Mononuclear cell (primary cell): ENCODE data around the gene AAR2. TPM values are rescaled to one million over a fixed set of nuclear protein-coding genes. Genes with fewer than 3 reads are reported as not detected.

ENCODE experiments used
- H3K27me3 ChIP-seq: 2 replicates; pipeline ENCODE4 v1.6.0; 2011; ENCODE audit warnings: low read length, control low read depth; ENCODE audit not compliant: insufficient read depth
- H3K4me1 ChIP-seq: 2 replicates; pipeline ENCODE4 v1.5.1; 2011; ENCODE audit warnings: mild to moderate bottlenecking, low read length, control low read depth; ENCODE audit not compliant: insufficient read depth
- H3K4me3 ChIP-seq: 2 replicates; pipeline ENCODE4 v1.5.1; 2011; ENCODE audit warnings: mild to moderate bottlenecking, low read length, moderate library complexity
- H3K9me3 ChIP-seq: 2 replicates; pipeline ENCODE4 v1.5.1; 2011; ENCODE audit warnings: low read depth, mild to moderate bottlenecking, control low read depth, low read length
- total RNA-seq: library from RNA; depleted of rRNA; stranded (reverse); fragments of >200 nt; gene quantifications from one replicate; pipeline ENCODE4 v1.2.3, GENCODE V29; 2012

The AAR2 gene
- total RNA-seq, 1 donor = 34.2 TPM

GRCh38 chr20:36238153-36238552, 1.9 kb downstream of the AAR2 start:
- Histone ChIP-seq H3K9me3 (no peaks in the 10 kb centered on the region), H3K4me1 (peaks cover 26% of the 10 kb centered on the region), H3K4me3 (no peak overlapping the region), H3K27me3 (no peaks in the 10 kb centered on the region)

- Histone ChIP-seq H3K4me1 (peaks cover 26% of the 10 kb centered on the region), H3K4me3 (no peak overlapping the region), H3K9me3 (no peaks in the 10 kb centered on the region), H3K27me3 (no peaks in the 10 kb centered on the region)
These were observed 2.5 kb downstream of the AAR2 start for GRCh38 chr20:36238760-36239159.

GRCh38 chr20:36240076-36240475, 3.8 kb downstream of the AAR2 start:
- no peak overlapping the region for H3K4me3 ChIP-seq
- H3K27me3 ChIP-seq = no peaks in the 10 kb centered on the region
- no peaks in the 10 kb centered on the region for H3K9me3 ChIP-seq
- peaks cover 26% of the 10 kb centered on the region for H3K4me1 ChIP-seq

- Histone ChIP-seq H3K4me1 (peaks cover 20% of the 10 kb centered on the region), H3K27me3 (no peaks in the 10 kb centered on the region), H3K9me3 (no peaks in the 10 kb centered on the region), H3K4me3 (no peak overlapping the region)
These were observed 5.4 kb downstream of the AAR2 start for GRCh38 chr20:36241678-36242077.

GRCh38 chr20:36243726-36244125, 7.4 kb downstream of the AAR2 start:
- Histone ChIP-seq H3K4me3 (no peak overlapping the region), H3K4me1 (no peaks in the 10 kb centered on the region), H3K9me3 (no peaks in the 10 kb centered on the region), H3K27me3 (no peaks in the 10 kb centered on the region)

GRCh38 chr20:36246401-36246800, 10.1 kb downstream of the AAR2 start:
- H3K4me1 ChIP-seq = no peaks in the 10 kb centered on the region
- no peaks in the 10 kb centered on the region for H3K9me3 ChIP-seq
- H3K4me3 ChIP-seq = no peak overlapping the region
- no peaks in the 10 kb centered on the region for H3K27me3 ChIP-seq

- no peak overlapping the region for H3K4me3 ChIP-seq
- H3K27me3 ChIP-seq = no peaks in the 10 kb centered on the region
- H3K9me3 ChIP-seq = no peaks in the 10 kb centered on the region
- H3K4me1 ChIP-seq = no peaks in the 10 kb centered on the region
These were observed 12.6 kb downstream of the AAR2 start for GRCh38 chr20:36248836-36249235.

- Histone ChIP-seq H3K4me1 (no peaks in the 10 kb centered on the region), H3K4me3 (no peak overlapping the region), H3K9me3 (no peaks in the 10 kb centered on the region), H3K27me3 (no peaks in the 10 kb centered on the region)
These were observed 13.2 kb downstream of the AAR2 start for GRCh38 chr20:36249450-36249849.

GRCh38 chr20:36251426-36251825, 15.1 kb downstream of the AAR2 start:
- Histone ChIP-seq H3K4me3 (no peak overlapping the region), H3K27me3 (no peaks in the 10 kb centered on the region), H3K4me1 (no peaks in the 10 kb centered on the region), H3K9me3 (no peaks in the 10 kb centered on the region)

GRCh38 chr20:36252511-36252910, 16.2 kb downstream of the AAR2 start:
- no peaks in the 10 kb centered on the region for H3K4me1 ChIP-seq
- H3K4me3 ChIP-seq = no peak overlapping the region
- H3K9me3 ChIP-seq = no peaks in the 10 kb centered on the region
- no peaks in the 10 kb centered on the region for H3K27me3 ChIP-seq

GRCh38 chr20:36253036-36253435, 16.8 kb downstream of the AAR2 start:
- no peaks in the 10 kb centered on the region for H3K27me3 ChIP-seq

GRCh38 chr20:36254076-36254475, 17.8 kb downstream of the AAR2 start:
- Histone ChIP-seq H3K9me3 (no peaks in the 10 kb centered on the region), H3K27me3 (no peaks in the 10 kb centered on the region), H3K4me3 (no peak overlapping the region), H3K4me1 (no peaks in the 10 kb centered on the region)

More at GRCh38 chr20:36253036-36253435, 16.8 kb downstream of the AAR2 start:
- Histone ChIP-seq H3K9me3 (no peaks in the 10 kb centered on the region), H3K4me1 (no peaks in the 10 kb centered on the region), H3K4me3 (no peak overlapping the region)

GRCh38 chr20:36255445-36255844, 19.2 kb downstream of the AAR2 start:
- no peaks in the 10 kb centered on the region for H3K4me1 ChIP-seq
- no peaks in the 10 kb centered on the region for H3K9me3 ChIP-seq
- no peak overlapping the region for H3K4me3 ChIP-seq
- H3K27me3 ChIP-seq = no peaks in the 10 kb centered on the region

- Histone ChIP-seq H3K27me3 (no peaks in the 10 kb centered on the region), H3K4me1 (no peaks in the 10 kb centered on the region), H3K9me3 (no peaks in the 10 kb centered on the region), H3K4me3 (no peak overlapping the region)
These were observed 23.1 kb downstream of the AAR2 start for GRCh38 chr20:36259177-36260061.

- no peak overlapping the region for H3K4me3 ChIP-seq
- H3K9me3 ChIP-seq = no peaks in the 10 kb centered on the region
- H3K4me1 ChIP-seq = no peaks in the 10 kb centered on the region
- no peaks in the 10 kb centered on the region for H3K27me3 ChIP-seq
These were observed 24.0 kb downstream of the AAR2 start for GRCh38 chr20:36260316-36260715.
